ENCODE data around the gene DNAAF1.

The DNAAF1 gene

GRCh38 chr16:84159800-84160199, 14.7 kb downstream of the DNAAF1 start:
- Histone ChIP-seq H3K9me3 (ENCODE audit: control insufficient read depth, insufficient read depth, low read length) (no peaks in the 10 kb centered on the region), H3K4me1 (ENCODE audit: insufficient read depth, low read length) (no peaks in the 10 kb centered on the region), H3K9ac (ENCODE audit: low read depth, low read length) (no peak overlapping the region), H3K36me3 (ENCODE audit: insufficient read depth, low read length) (no peaks in the 10 kb centered on the region)

DNA sequence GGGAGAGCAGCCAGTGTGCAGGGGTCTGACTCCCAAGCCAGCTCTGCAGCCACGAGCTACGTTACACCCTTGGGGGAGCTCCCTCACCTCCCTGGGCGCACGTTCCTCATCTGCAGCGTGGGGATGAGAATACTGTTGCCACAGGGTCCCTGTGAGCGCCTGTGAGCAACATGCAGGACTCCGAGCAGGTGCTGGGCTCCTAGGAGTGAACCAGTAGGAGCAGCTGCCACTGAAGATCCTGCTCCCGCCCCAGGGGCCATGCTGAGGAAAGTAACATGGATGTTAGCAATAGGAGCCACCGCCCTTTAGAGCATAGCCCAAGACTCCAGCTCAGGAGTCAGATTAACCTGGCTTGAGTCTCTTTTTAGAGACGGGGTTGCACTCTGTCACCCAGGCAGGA, 15.9 kb downstream of the DNAAF1 start:
- Histone ChIP-seq H3K9ac (ENCODE audit: low read depth, low read length) (no peak overlapping the region), H3K36me3 (ENCODE audit: insufficient read depth, low read length) (no peaks in the 10 kb centered on the region), H3K9me3 (ENCODE audit: control insufficient read depth, insufficient read depth, low read length) (no peaks in the 10 kb centered on the region), H3K4me1 (ENCODE audit: insufficient read depth, low read length) (no peaks in the 10 kb centered on the region)

DNA sequence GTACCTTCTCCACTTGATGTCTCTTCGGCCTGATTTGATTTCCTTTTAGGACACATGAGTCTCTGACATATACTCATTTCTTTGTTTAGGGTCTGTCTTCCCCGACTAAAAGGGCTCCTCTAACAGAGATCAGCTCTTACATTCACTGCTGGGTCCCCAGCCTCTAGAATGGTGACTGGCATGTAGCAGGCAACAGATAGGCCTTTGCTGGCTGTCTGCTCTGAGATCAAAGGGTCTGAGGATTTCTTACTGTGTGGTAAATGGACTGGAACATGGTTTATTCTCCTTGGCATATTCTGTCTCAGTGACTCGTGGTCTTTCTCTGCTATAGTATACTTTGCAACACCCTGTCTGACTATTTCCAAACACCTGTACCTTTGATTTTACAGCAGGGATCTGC, 16.7 kb downstream of the DNAAF1 start:
- H3K9ac ChIP-seq (ENCODE audit: low read depth, low read length): no peak overlapping the region
- no peaks in the 10 kb centered on the region for H3K4me1 ChIP-seq (ENCODE audit: insufficient read depth, low read length)
- H3K36me3 ChIP-seq (ENCODE audit: insufficient read depth, low read length): no peaks in the 10 kb centered on the region
- H3K9me3 ChIP-seq (ENCODE audit: control insufficient read depth, insufficient read depth, low read length): no peaks in the 10 kb centered on the region

- Histone ChIP-seq H3K4me1 (ENCODE audit: insufficient read depth, low read length) (no peaks in the 10 kb centered on the region; the same call in 1 of the 2 replicates), H3K36me3 (ENCODE audit: insufficient read depth, low read length) (no peaks in the 10 kb centered on the region), H3K9me3 (ENCODE audit: control insufficient read depth, insufficient read depth, low read length) (no peaks in the 10 kb centered on the region), H3K9ac (ENCODE audit: low read depth, low read length) (no peak overlapping the region)
These were observed 20.6 kb downstream of the DNAAF1 start for GRCh38 chr16:84165746-84166145.

DNA sequence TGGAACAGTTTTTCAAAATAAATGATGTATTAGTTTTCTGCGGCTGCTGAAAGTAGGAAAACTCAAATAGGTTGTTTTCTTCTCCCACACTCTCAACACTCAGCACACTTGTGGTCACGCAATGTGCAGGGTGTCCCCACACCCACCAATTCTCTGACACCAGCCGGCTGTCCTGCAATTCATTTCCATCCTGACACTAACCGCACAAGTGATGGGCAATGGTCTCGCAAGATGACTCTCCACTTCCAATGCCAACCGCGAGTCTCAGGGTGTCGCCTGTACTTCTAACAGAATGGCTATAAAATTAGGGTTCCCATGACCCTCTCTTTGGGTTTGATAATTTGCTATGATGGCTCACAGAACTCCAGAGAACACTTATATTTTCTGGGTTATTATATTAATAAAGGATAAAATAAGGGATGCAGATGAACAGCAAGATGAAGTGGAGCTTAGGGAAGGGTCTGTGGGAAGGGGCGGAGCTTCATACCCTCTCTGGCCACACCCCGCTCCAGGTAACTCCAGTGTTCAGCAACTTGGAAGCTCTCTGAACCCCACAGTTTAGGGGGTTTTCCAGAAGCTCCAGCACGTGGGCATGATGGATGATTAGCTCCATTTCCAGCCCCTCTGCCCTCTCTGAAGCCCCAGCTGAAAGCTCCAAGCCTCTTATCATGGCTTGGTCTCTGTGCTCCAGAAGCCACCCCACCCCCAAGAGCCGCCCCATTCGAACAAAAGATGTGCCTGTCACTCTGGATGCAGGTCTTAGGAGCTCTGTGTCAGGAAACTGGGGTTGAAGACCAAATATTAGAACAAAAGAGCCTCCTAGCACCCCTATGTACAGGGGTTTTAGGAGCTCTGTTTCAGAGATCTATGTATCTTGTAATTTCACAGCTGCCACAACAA, 21.9 kb downstream of the DNAAF1 start:
- Histone ChIP-seq H3K9ac (ENCODE audit: low read depth, low read length) (no peak overlapping the region), H3K36me3 (ENCODE audit: insufficient read depth, low read length) (no peaks in the 10 kb centered on the region), H3K4me1 (ENCODE audit: insufficient read depth, low read length) (no peaks in the 10 kb centered on the region; the same call in 1 of the 2 replicates), H3K9me3 (ENCODE audit: control insufficient read depth, insufficient read depth, low read length) (no peaks in the 10 kb centered on the region)

DNA sequence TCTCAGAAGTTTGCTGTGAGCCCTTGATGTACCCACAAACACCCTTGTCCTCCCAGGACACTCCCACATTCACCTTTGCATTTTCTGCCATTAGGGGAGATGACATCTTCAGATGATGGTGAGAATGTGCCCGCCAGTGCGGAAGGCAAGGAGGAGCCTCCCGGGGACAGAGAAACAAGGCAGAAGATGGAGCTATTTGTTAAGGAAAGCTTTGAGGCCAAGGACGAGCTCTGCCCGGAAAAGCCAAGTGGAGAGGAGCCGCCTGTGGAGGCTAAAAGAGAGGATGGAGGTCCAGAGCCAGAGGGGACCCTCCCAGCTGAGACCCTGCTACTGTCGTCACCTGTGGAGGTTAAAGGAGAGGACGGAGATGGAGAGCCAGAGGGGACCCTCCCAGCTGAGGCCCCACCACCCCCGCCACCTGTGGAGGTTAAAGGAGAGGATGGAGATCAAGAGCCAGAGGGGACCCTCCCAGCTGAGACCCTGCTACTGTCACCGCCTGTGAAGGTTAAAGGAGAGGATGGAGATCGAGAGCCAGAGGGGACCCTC, 24.7 kb downstream of the DNAAF1 start:
- no peaks in the 10 kb centered on the region for H3K36me3 ChIP-seq (ENCODE audit: insufficient read depth, low read length)
- H3K9ac ChIP-seq (ENCODE audit: low read depth, low read length): no peak overlapping the region
- H3K9me3 ChIP-seq (ENCODE audit: control insufficient read depth, insufficient read depth, low read length): no peaks in the 10 kb centered on the region
- H3K4me1 ChIP-seq (ENCODE audit: insufficient read depth, low read length): no peaks in the 10 kb centered on the region; the same call in 1 of the 2 replicates

GRCh38 chr16:84174396-84174795, 29.3 kb downstream of the DNAAF1 start:
- Histone ChIP-seq H3K9me3 (ENCODE audit: control insufficient read depth, insufficient read depth, low read length) (no peaks in the 10 kb centered on the region), H3K36me3 (ENCODE audit: insufficient read depth, low read length) (peaks cover 5% of the 10 kb centered on the region; the same call in 1 of the 2 replicates), H3K9ac (ENCODE audit: low read depth, low read length) (no peak overlapping the region), H3K4me1 (ENCODE audit: insufficient read depth, low read length) (peaks cover 8% of the 10 kb centered on the region; the same call in 1 of the 2 replicates)

DNA sequence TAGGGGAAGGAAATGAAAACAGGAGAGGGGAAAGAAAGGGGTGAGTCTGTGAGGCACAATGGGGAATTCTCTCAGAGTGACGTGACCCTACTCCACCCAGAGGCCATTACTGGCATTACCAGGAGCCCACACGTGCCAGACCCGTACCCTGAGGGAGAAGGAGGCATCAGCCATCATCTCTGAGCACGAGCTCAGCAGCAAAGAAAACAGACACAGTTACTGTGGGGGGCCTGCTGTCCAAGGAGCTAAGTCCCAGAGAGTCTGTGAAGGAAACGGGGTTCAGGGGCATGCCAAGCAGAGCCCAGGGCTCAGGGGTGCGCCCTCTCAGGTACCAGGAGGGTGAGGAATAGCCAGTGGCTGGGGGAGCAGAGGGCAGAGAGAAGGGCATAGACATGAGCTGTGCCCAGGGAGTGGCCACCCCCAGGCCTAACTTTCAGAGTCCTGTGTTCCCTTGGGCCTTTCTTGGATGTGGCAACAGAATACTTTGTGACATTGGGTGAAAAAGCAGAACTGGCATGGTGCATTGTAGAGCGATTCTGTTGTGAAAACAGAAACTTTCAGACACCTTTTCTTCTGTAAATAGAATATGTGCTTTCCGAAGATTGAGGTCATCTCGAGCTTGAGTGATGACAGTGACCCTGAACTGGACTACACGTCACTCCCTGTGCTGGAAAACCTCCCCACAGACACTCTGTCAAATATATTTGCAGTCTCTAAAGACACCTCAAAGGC, 30.4 kb downstream of the DNAAF1 start:
- Histone ChIP-seq H3K9ac (ENCODE audit: low read depth, low read length) (no peak overlapping the region), H3K36me3 (ENCODE audit: insufficient read depth, low read length) (peaks cover 5% of the 10 kb centered on the region; the same call in 1 of the 2 replicates), H3K9me3 (ENCODE audit: control insufficient read depth, insufficient read depth, low read length) (no peaks in the 10 kb centered on the region), H3K4me1 (ENCODE audit: insufficient read depth, low read length) (peaks cover 8% of the 10 kb centered on the region; the same call in 1 of the 2 replicates)

DNA sequence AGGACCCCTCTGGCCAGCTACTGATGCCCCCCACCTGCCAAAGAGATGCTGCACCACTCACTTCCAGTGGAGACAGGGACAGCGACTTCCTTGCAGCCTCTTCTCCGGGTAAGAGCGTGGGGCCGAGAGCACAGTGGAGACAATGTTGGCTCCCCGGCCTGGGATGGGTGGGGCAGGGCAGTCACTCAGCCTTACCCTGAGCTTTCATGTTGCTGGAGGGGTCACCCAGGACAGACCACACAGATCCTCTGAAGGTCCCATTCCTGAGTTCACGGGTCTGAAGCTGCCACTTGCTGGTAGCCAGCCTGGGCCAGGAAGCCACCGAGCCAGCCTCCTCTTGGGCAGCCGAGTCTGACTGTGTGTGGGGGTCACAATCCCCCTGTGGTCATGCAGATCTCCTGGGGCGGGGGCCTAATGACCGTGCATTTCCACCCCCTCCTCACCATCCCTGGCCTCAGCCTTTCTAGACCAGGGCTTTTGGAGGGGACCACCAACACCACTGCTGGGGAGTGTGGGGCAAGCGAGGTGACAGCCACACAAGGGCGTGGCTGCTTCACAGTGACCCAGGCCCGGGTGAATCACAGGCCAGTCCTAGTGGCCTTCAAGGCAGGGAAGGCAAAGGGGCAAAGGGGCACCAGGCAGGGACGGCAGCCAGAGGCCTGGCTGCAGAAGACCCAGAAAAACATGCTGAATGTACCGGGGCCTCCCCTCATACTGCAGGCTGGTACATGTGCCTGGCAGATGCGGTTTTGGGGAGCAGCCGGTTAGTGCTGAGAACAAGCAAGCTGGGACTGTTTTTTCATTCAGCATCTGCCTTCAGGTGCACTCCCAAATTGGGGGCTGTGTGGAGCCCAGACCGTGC, 31.3 kb downstream of the DNAAF1 start:
- Histone ChIP-seq H3K4me1 (ENCODE audit: insufficient read depth, low read length) (peaks cover 8% of the 10 kb centered on the region; the same call in 1 of the 2 replicates), H3K9ac (ENCODE audit: low read depth, low read length) (no peak overlapping the region), H3K36me3 (ENCODE audit: insufficient read depth, low read length) (peaks cover 5% of the 10 kb centered on the region; the same call in 1 of the 2 replicates), H3K9me3 (ENCODE audit: control insufficient read depth, insufficient read depth, low read length) (no peaks in the 10 kb centered on the region)

DNA sequence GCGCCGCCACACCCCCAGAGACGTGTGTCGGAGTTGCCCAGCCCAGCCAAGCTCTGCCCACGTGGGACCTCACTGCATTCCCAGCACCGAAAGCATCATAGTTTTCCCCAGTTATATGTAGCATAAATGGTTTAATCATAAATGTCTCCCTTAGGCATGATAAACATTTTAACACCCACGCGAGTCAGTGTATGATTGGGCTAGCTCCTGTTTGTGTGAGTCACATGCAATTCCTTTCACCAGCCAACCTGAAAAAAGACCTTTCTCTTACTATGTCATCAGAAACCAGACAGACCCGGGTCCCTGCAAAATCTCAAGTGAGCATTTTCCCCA, 32.6 kb downstream of the DNAAF1 start:
- Histone ChIP-seq H3K9me3 (ENCODE audit: control insufficient read depth, insufficient read depth, low read length) (no peaks in the 10 kb centered on the region), H3K9ac (ENCODE audit: low read depth, low read length) (no peak overlapping the region), H3K4me1 (ENCODE audit: insufficient read depth, low read length) (peaks cover 8% of the 10 kb centered on the region; the same call in 1 of the 2 replicates), H3K36me3 (ENCODE audit: insufficient read depth, low read length) (peaks cover 9% of the 10 kb centered on the region; the same call in 1 of the 2 replicates)

GRCh38 chr16:84178146-84178765, 33.1 kb downstream of the DNAAF1 start:
- no peaks in the 10 kb centered on the region for H3K9me3 ChIP-seq (ENCODE audit: control insufficient read depth, insufficient read depth, low read length)
- H3K4me1 ChIP-seq (ENCODE audit: insufficient read depth, low read length): peaks cover 8% of the 10 kb centered on the region; the same call in 1 of the 2 replicates
- no peak overlapping the region for H3K9ac ChIP-seq (ENCODE audit: low read depth, low read length)
- peaks cover 12% of the 10 kb centered on the region; the same call in 1 of the 2 replicates for H3K36me3 ChIP-seq (ENCODE audit: insufficient read depth, low read length)

GRCh38 chr16:84178892-84179611, 33.9 kb downstream of the DNAAF1 start:
- H3K4me1 ChIP-seq (ENCODE audit: insufficient read depth, low read length): peaks cover 8% of the 10 kb centered on the region; the same call in 1 of the 2 replicates
- H3K9me3 ChIP-seq (ENCODE audit: control insufficient read depth, insufficient read depth, low read length): no peaks in the 10 kb centered on the region
- H3K36me3 ChIP-seq (ENCODE audit: insufficient read depth, low read length): peaks cover 12% of the 10 kb centered on the region; the same call in 1 of the 2 replicates
- no peak overlapping the region for H3K9ac ChIP-seq (ENCODE audit: low read depth, low read length)
